ENCODE results near the gene FGFR2.

The FGFR2 gene

DNA sequence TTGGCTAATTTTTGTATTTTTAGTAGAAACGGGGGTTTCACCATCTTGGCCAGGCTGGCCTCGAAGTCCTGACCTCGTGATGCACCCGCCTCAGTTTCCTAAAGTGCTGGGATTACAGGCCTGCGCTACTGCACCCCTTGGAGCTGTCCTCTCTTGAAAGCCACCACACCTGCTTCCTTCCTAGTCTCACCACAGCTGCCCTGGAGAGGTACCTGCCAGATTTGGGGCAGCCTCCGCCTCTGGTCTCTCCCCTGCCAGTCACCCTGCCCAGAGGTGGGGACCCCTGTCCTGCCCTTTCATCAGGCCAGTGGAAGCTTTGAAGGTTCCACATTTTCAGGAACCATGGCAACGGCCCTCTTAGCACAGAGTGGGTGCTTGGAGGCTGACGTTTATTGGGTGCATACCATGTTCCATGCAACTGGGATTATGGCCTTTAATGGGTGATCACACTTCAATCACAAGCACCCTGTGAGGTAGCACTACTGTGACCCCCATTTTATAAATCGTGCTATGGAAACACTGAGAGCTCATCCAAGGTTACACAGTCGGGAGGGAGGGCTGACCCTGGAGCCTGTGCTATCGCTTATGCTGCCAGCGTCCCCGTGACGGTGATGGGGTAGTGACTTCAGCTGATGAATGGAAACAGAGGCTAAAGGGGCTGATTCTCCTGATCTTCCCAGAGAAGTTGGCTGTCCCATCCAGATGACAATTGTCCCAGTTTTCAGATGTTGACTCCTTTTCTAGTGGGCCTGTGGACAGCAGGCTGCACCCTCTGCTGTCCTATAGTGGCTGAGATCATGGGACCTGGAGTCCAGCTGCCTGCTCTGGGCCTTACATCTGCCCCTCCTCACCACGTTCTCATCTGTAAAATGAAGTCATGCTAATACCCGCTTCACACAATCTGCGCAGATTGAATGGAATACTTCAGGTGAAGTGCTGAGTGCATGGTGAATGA lies 11.5 kb upstream of the FGFR2 start:
- no peak for DNase-seq

DNA sequence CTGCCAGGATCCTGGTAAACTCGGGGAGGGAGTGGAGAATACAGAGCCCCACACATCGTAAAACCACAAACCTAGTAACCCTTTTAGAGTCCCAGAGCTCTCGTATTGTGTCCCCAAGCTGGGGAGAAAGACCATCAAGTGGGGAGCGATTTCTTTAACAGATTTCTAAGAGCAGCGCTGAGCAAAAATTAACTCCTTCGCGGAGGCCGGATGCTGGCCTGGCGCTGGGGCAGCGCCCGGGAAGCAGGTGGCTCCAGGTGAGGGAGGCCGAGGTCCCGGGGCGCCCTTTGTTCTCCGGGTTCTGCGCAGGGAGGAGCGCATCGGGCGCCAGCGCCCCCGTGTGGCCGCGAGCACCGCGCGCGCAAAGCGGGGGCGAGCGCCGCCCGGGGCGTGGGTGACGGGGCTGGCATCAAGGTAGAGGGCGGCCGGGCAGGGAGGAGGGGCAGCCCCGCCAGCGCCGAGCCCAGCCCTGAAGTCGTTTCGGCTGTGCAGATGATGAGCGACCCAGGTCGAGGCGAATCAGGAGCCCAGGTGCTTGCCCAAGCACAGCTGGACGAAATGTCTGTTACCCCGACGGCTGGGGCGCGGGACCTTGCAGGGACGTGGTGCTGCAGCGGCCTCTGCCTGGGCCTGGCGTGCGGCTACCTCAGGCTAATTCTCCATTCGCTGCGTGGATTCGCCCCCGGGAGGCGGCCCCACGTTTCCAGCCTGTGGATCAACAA lies 10.4 kb upstream of the FGFR2 start:
- DNase-seq: no peak

DNA sequence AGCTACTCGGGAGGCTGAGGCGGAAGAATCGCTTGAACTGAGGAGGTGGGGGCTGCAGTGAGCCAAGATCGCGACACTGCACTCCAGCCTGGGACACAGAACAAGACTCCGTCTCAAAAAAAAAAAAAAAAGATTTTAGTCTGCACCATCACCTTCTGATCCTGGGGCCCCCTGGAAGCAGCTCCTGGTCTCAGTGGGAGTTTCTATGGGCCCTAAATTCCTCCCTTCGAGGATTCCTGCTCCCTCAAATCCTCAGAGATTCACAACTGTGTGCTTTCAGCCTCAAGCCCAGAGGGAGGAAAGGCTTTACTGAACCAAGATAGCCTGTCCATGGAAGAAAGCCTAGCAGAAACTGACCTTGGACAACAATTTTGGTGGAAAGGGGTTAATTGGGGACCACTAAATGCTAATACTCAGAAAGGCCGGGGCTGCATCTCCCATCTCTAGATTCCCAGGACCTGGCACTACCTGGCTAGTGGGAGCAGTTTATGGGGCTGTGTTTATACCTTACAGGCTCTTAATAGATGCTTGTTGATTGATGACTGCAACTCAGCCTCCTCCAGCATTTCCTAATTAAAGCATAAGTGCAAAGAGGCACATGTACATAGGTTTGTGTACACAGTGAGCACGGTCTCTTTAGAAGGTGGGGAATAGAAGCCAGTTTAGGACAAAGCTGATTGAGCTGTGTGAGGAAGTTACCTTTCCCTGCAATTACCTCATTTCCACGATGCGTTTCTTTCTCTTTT lies 9.2 kb upstream of the FGFR2 start:
- no peak for DNase-seq

DNA sequence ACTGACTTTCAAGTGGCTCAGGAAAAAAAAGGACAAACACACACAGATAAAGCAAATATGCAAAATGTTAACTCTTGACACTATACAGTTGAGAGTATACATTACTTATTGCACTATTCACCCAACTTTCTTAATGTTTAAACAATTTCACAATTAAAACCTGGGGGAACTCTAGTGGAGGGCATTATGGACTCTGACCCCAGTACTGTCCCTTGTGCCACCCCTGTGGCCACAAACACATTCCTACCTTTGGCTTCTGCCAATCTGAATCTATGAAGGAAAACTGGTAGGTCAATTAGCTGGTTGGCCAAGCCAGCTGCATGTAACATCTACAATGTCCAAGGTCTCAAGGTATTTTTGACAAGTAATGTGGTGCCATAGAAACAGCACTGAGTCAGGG lies 7.5 kb upstream of the FGFR2 start:
- DNase-seq: no peak

DNA sequence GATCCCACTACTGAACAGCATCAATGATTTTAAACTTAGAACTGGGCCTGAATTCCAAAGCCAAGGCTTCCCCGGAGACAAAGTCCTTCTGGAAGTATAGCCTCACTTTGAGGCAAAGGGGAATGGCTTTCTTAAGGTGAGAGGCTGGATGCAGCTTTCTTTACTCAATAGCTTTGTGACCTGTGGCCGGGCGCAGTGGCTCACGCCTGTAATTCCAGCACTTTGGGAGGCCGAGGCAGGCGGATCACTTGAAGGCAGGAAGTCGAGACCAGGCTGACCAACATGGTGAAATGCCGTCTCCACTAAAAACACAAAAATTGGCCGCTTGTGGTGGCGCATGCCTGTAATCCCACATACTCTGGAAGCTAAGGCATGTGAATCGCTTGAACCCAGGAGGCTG lies 3.2 kb upstream of the FGFR2 start:
- DNase-seq: no peak

DNA sequence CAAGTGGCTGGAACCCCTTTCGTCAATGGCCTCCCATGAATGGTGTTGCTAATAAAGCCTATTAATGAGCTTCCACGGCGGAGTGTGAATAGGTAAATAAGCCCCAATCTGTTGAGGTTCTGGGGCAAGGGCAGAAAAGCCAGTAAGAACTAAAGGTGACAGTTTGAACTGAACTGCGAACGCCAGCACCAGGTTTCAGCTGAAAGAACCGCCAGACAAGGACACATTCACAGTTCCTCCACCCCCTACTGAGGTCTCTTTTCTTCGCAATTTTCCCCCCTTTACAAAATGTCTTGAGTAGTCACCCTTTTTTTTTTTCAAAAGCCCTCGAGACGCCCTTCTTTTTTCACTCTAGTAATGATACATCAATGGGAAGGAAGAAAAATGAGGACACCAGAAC lies 2.4 kb upstream of the FGFR2 start:
- no peak for DNase-seq

DNA sequence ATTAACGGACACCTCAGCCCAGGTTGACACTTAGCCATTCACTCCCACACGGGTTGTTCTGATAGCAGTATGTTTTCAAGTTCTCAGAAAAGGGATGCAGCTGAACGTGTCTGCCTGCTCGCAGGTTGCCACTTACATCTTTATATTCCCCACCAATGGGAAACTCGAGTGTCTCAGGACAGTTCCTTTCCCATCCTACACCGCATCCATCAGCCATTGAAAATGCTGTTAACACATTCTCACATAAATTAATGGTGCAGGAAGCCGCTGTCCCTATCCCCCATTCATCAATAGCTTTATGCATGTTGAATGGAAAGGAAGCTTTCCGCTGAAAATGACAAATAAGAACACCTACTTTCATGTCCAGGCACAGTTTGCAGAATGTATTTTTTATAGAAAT lies 1.7 kb upstream of the FGFR2 start:
- no peak for DNase-seq

DNA sequence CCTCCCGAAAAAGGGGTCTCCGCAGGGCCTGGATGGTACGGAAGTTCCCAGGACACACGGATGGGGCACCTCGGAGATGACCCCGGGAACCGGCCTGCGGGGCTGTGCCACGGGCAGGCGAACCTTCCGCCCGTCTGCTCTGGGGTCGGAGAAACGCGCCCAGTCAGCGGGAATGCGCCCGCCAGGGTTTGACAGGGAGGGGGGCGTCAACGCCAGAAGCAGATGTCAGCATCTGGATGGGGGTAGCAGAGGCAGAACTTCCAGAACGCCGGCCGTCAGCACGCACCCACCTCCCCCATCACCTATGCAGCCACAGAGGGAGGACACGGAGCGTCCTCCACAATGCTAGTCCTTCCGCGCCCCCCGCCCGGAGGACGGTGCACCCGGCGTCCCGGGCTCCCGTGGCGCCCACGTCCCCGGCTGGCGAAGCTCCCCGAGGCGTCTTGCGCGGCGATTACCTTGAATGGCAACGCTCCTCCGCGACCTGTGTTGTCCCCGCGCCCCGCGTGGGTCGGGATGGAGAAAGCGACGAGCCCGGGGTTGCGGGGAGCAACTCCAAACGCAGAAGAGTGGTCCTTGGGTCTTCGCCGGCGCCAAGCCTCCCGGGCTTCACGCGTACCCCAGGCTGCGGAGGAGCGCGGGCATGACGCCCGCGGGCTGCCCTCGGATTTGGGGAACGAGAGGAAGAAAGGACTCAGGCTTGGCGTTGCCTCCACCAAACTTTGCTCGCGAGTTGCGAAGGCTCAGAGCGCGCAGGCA lies 561 bp downstream of the FGFR2 start:
- peak; percentile 34 for DNase-seq

DNA sequence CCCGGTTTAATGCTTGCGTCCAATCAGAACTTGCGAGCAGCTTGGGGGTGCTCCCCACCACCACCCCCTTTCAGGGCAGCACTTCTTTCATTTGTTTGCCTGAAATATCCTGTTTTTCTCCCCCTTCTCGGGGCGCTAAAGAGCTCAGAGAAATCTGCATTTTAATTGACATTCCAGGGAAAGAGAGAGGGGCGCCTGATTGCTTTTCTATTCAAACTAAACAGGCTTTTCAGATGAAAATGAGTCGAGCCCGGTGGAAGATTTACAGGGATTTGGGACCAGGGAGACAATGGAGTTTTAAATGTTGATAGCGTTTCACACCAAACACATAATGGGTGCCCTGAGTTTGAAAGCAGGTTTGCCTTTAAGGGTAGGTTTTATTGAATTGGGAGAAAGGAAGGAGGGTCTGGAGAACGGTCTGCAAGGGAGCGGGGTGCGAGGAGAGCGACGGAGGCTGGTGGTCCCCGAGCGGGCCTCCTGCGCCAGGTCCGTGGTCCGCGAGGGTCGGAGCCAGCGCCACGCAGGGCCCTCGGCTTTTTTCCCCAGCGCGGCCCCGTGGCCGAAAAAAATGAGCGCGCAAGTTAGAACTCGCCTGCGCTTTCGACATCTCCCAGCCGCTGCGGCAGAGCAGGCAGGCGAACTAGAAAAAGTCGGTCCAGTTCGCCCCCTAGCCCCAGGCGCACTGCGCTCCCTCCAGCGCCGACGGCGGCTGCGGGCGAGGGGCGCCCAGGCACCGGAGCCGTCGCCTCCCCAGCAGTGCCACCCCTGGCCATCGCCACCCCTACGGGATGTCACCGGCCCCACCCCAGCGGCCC lies 1.3 kb downstream of the FGFR2 start:
- peak; percentile 67 for DNase-seq

DNA sequence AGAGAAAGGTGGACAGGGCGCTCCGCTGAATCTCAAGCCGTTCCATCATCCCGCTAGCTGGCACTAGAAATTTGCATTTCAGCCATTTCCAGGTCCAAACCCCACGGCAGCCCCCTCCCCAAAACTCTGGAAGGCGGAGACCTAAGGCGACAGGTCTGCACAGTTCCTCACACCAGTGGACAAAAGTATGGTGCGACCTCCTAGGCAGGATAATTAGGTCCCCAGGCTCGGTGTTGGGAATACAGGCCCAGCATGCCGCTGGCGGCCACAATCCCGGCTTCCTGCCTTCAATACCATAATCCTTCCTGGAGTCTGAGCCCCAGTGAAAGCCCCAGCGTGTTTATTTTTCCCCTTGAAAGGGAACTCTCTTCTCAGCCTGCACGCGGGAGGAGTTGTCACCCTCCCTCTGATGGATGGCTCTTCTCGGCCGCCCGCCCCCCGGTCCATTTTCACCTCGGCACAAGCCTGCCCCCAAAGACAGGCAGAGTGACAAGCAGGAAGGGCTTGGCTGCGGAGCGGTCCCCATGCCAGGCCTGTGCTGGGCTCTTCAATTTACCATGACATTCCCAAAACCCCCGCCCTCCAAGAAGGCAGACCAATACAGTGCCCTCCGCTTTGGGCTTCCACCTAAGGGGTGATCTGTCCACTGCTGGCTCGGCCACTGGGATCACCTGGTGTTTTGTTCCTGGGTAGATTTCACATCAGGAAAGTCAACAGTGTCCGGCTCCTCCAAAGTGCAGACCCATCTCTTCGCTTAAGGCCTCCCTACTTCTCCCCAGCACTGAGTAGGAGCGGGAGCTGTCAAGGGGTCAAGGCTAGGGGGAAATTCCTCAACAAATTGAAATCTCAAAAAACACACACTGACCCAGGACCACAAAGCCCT lies 2.2 kb downstream of the FGFR2 start:
- DNase-seq: peak; percentile 36

DNA sequence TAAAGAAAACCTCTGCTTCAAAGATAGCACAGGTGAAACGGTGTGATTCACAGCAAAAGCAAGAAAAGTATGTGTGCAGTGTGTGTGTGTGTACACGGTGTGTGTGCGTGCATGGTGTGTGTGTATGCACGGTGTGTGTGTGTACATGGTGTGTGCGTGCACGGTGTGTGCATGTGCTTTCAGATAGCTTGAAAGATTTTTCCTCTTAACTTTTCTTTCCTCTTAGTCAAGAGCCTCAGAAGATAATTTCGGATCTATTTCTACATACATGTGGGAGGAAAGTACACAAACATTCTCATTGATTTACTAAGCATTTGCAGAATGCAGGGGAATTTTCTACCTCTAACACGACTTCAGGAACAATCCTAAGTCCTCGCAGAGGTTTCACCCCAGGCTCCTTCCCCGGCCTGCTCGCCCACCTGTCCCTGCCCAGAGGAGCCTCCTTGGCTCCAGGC lies 2.9 kb downstream of the FGFR2 start:
- no peak for DNase-seq

DNA sequence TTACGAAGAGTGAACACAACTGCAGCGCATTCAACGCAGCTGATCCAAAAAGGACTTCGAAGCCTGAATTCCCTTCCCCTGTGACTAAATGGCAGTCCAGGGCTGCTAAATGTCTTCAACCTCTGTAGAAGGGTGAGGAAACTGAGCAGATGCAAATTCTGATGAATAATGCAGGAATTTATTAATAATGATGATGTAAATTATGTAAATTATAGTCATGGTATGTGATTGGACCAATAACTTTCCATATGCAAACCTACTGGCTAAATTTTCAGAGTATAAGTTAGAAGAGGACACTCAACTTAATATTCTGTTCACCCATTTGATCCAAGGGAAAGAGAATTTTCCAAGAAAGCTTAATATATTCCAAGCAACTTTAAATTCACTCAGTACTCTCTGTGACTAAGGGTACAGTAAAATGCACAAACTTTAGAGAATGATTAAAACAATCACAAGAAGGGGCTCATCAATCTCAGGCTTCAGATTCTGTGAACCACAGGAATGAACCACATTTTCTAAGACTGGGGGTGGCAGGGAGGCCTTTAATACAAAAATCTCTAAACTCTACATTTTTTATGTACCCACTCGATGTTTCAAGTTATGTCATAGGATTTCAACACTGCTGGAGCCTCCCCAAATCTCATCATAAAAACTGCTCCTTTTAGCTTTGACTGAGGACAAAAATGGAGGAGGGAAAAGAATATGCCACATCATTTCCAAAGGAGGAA lies 3.5 kb downstream of the FGFR2 start:
- peak; percentile 92 for DNase-seq

DNA sequence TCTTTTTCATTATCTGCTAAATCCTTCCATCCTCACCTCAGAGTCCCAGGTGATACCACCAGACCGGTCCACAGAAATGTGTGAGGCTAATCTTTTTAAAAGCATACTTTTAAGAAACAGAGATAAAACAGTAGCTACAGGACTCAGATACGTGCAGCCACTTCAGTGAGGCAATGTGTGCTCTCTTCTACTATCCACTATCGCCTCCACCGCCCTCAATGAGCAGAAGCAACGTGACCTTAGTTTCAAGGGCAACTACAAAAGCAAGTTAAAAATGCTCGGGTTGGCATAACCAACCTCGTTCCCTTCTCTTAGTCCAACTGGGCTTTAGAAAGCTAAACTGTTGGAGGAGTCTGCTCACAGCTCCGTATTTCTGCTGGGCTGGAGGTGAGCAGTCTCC lies 4.2 kb downstream of the FGFR2 start:
- no peak for DNase-seq

DNA sequence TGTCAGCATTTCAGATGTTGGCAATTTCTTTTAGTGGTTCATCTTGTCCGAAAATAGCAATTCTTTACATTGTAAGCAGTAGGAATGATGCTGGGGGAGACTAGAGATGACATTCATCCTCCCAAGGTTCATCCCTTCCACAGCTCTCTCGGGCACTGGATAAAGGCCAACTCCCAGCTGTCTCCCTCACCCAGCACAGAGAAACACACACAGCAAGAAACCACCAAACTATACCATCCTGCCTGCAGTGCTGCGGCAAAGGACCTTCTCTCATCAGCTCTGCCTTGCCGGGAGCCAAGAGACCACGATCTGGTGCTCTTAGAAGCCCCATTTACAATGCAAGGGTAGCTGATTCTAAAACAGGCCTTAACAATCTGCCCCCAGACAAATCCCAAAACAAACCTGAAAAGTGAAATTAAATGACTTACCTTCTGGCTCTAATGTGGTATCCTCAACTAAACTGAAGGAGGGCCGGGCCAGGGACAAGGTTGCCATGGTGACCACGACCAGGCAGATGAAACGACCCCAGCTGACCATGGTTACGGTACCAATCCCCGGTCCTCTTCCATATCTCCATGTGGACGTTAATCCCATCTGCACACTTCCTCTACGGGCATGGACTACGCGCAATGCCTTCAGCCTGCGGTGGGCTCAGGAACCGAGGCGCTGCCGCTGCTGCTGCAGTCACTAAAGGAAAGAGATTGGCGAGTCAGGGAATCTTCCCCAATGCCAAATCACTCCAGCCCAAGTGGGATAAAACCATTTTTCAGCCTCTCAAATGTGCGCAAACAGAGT lies 4.8 kb downstream of the FGFR2 start:
- DNase-seq: peak; percentile 43

DNA sequence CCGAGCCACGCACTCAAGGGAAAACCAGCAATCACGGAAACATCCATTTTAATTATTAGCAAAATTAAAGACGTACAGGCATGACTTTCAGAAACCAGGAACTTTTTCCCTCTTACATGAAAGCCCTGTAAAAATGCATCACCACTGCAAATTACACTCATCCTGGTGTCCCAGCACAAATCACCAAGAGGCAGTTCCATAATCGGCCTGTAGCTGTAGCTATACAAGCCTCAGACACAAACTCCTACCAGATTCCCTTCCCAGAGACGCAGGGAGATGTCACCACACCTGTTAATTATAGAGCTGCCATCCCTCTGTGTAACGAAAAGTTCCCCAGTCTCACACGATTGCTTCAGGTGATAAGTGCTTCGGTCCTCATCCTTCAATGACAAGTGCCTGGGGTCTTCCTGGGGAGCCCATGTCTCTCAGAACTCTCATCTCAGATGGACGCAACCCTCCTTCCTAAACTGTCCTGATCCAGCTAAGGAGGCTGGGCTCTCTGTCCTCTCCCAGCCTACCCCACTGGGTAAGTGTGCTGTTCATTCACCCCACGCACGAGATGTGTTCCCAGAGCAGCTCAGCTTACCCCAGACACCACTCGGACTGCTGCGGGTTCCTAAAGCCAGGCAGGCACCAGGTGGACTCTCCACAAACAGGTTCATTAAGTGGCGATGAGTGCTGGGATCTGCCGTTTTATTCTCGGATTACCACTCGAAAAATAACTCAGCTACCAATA lies 5.9 kb downstream of the FGFR2 start:
- DNase-seq: no peak

DNA sequence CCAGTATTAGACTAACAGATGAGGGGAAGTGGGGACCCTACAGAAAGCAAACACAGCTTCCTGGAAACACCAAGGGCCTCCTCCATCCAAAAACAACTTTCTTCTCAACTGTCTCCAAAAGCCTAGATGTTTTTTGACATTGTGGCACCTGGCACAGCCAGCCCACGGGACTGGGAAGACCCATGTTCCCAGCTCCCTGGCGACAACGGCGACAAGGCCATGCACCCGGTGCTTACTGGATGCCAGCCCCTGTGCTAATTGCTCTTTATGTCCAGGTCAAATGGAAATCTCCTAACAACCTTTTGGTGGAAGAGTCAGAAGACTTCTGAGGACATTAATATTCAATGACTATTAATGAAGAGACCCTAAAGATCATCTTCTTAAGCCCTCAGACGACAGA lies 7.1 kb downstream of the FGFR2 start:
- DNase-seq: no peak

DNA sequence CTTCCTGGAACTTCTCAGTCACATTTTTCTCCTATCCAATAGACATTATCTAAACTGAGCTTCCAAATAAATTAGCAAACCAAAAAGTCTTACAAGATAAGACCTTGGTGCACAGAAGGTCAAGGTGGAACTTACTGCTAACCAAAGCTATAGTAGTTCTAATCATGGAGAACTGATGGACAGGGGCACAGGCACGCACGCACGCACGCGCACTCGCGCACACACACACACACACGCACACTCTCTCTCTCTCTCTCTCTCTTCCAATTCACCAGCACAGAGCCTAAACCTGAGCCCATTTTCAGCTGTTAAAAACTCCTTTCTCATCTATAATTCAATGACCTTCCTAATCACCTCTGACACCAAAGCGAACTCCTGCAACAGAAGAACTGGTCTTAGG lies 7.5 kb downstream of the FGFR2 start:
- no peak for DNase-seq

DNA sequence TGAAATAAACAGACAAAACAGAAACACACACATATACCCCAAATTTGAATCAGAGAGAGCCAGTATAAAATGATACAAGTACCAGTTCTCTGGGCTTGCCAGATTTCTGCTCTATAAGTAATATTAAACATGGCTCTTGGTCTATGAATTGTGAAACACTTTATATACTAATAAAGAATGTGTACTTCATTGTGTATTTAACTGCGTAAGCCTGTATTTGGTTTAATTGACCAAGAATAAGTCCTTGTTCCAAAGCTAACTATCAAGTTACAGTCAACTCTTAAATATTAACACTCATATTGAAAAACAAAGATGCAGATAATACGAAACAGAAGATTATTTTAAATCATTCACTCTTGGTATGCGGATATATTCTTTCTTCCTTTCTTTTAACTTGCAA lies 8.7 kb downstream of the FGFR2 start:
- DNase-seq: no peak

All from fibroblast of skin of scalp (primary cell).